Ascending aorta (tissue), 2 donors: ENCODE results near the gene ARAP3. TPM values are rescaled to one million over a fixed set of nuclear protein-coding genes. Genes with fewer than 3 reads are reported as not detected.

Experiments
- DNase-seq, 2 donors: peaks; one replicate each; pipeline ENCODE4 v3.0.0-alpha.2; 2019; ENCODE audit warnings: low spot score in 2 of 2
- H3K27ac ChIP-seq, 2 donors: fragments of 200-600 bp; sonication (generic); one replicate each; pipeline ENCODE4 v1.5.1; 2016 to 2017; ENCODE audit warnings: mild to moderate bottlenecking in 1 of 2
- H3K27me3 ChIP-seq: fragments of 200-600 bp; sonication (generic); one replicate; pipeline ENCODE4 v1.5.1; 2017
- H3K36me3 ChIP-seq, 2 donors: fragments of 200-600 bp; sonication (generic); one replicate each; pipeline ENCODE4 v1.5.1; 2016
- H3K4me1 ChIP-seq, 2 donors: fragments of 200-600 bp; sonication (generic); one replicate each; pipeline ENCODE4 v1.5.1; 2016 to 2017; ENCODE audit warnings: mild to moderate bottlenecking in 1 of 2
- H3K4me3 ChIP-seq, 2 donors: fragments of 200-600 bp; sonication (generic); one replicate each; pipeline ENCODE4 v1.5.1; 2016 to 2017; ENCODE audit warnings: mild to moderate bottlenecking in 1 of 2
- H3K9me3 ChIP-seq, 2 donors: fragments of 200-600 bp; sonication (generic); one replicate each; pipeline ENCODE4 v1.5.1; 2016
- intact Hi-C: fragments of 100-400 bp; cut with DNase I; formaldehyde crosslinking; loops from one replicate; pipeline ENCODE4 v1.15.1; 2023
- total RNA-seq: library from RNA; depleted of rRNA; stranded (reverse); fragments of >200 nt; gene quantifications from one replicate; pipeline ENCODE4 v1.1.0, GENCODE V29; 2016
- TF ChIP-seq, protein P1 (sequence below), 3 experiments: fragments of 200-600 bp in 2 of 3; fragments of 450-650 bp in 1 of 3; sonication (generic) in 2 of 3; IDR thresholded peaks; one replicate each; pipeline ENCODE4 v1.5.1; 2016 to 2019; ENCODE audit warnings: antibody characterized with exemption in 3 of 3, mild to moderate bottlenecking in 1 of 3, moderate library complexity in 1 of 3

Gene ARAP3
- total RNA-seq, 1 donor from 2014 or later = 55.5 TPM

DNA sequence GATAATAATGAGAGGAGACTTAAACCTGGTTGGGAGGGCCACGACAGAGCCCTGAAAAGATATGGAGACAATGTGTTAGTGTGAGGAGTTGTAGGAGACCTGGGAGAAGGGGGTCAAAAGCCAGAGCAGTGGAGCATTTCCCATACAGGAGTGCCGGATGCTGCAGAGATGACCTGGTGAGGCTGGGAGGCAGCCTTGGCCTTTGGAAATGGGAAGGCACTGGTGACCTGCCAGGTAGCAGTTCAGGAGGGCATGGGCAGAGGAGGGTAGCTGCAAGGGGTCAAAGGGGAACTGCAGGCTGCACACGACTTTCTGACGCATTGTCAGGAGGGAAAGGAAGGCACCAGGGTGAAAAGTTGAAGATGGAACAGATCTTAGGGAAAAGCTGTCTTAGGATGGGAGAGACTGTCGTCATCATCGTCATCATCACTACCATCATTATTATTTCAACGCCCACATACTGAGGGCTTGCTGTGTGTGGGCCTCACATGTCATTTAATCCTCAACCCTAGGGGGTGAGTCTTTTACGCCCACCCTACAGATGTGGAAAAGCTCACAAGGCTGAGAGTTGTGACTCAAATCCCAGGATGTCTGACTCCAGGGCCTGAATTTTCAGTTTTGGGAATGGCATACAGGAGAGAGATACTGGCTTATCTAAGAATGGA, 13.3 kb downstream of the ARAP3 start:
- H3K36me3 ChIP-seq = peaks cover 5 to 18% of the 10 kb centered on the region in 2 donors
- H3K4me1 ChIP-seq = no peaks in the 10 kb centered on the region
- H3K4me3 ChIP-seq = no peak overlapping the region
- TF ChIP-seq, protein P1, sequence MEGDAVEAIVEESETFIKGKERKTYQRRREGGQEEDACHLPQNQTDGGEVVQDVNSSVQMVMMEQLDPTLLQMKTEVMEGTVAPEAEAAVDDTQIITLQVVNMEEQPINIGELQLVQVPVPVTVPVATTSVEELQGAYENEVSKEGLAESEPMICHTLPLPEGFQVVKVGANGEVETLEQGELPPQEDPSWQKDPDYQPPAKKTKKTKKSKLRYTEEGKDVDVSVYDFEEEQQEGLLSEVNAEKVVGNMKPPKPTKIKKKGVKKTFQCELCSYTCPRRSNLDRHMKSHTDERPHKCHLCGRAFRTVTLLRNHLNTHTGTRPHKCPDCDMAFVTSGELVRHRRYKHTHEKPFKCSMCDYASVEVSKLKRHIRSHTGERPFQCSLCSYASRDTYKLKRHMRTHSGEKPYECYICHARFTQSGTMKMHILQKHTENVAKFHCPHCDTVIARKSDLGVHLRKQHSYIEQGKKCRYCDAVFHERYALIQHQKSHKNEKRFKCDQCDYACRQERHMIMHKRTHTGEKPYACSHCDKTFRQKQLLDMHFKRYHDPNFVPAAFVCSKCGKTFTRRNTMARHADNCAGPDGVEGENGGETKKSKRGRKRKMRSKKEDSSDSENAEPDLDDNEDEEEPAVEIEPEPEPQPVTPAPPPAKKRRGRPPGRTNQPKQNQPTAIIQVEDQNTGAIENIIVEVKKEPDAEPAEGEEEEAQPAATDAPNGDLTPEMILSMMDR (IDR thresholded peaks at IDR 0.05) = no peak
- H3K27ac ChIP-seq = no peak overlapping the region
- no peaks in the 10 kb centered on the region for H3K27me3 ChIP-seq
- no peak for DNase-seq
- H3K9me3 ChIP-seq = no peaks in the 10 kb centered on the region
- intact Hi-C loops = no loop called here

DNA sequence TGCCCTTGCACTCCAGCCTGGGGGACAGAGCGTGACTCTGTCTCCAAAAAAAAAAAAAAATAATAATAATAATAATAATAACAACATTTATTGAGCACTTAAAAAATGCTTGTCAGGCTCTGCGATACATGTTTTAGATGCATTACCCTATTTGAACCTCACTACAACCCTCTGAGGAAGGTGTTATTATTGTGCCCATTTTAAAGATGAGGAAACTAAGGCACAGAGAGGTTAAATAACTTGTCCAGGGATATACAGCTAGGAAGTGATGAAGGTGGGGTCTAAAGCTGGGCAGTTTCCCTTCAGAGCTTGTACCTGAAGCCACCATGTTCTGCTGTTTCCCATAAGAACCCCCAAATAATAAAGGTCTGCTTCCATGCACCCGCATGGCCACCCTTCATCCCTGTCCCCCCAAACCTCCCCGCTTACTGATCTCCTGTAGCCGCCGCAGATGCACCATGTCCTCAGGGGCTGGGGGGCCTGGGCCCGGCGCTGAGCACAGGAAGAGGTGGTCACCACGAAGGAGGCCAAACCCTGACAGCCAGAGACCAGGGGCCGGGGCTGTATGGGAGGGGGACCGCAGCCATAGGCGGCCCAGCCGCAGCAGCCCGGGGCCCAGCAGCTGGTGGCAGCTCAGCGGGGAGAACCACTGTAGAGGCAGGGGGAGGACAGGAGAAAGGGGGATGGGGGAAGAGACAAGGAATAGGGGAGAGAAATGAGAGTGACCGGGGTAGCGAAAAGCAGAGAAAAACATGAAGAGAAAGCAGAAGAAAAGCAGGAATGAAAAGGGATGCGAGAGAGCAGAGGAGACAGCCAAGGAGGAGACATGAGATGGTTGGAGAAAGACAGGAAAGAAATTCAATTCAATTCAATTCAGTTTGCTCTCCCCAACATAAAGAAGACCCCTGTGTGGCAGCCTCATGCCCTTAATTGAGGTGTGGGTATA, 15.8 kb downstream of the ARAP3 start:
- H3K36me3 ChIP-seq = peaks cover 0 to 10% of the 10 kb centered on the region in 2 donors
- H3K27me3 ChIP-seq = no peaks in the 10 kb centered on the region
- intact Hi-C loops = no loop called here
- H3K4me3 ChIP-seq = no peak overlapping the region
- DNase-seq = no peak
- no peaks in the 10 kb centered on the region for H3K4me1 ChIP-seq
- H3K9me3 ChIP-seq = no peaks in the 10 kb centered on the region
- H3K27ac ChIP-seq = no peak overlapping the region
- TF ChIP-seq, protein P1 (IDR thresholded peaks at IDR 0.05) = no peak

DNA sequence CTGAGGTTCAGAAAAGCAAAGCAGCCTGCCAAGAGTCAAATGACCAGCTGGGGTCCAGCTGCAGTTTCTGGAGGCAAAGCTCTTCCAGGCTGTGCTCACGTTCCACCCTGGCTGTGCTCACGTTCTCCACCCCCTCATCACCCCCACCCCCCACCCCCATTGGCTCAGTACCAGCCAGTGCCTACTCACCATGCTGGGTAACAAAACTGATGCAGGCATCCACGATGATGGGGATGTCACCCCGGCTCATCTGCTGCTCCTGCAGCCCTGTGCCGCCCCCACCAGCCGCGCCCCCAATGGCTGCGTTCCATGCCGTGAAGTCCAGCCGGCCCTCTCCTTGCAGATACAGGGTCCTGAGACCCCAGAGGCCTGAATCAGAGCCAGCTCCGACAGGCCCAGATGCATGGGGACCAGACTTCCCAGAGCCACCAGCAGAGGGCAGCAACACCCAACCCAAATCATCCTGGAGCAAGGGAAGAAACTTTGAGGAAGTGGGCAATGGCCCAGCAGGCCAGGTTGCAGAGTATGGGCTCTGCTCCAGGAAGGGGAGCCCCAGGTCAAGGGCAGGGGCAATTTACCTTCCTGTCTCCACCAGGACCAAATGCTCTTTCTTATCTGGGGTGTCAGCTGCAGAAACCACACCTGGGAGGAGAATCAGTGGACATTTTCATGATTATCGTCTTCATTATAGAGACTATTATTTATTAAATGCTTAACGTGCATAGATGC, 17.1 kb downstream of the ARAP3 start:
- Histone ChIP-seq H3K27me3 (no peaks in the 10 kb centered on the region), H3K36me3 (peaks cover 0 to 10% of the 10 kb centered on the region in 2 donors), H3K4me3 (no peak overlapping the region), H3K27ac (no peak overlapping the region), H3K4me1 (no peaks in the 10 kb centered on the region), H3K9me3 (no peaks in the 10 kb centered on the region)
- peak in 1 of 2 donors; percentile 86 for DNase-seq
- TF ChIP-seq, protein P1 (IDR thresholded peaks at IDR 0.05) = peak; percentile 75 to 92 (median 87)
- intact Hi-C loops = no loop called here

DNA sequence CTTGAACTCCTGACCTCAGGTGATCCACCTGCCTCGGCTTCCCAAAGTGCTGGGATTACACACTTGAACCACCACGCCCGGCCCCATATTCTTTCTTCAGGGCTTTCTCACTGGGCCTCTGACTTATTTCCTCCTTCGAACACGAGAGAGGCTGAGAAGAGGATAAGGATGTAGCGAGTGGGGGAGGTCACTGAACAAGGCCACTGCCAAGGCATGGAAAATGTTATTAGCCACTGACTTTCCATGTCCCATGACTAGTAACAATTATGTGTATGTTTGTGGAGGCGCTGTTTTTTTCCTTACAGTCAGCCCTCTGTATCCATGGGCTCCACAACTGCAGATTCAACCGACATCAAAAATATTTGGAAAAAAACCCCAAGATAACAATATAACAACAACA, 18.5 kb downstream of the ARAP3 start:
- Histone ChIP-seq H3K4me1 (no peaks in the 10 kb centered on the region), H3K9me3 (no peaks in the 10 kb centered on the region), H3K27ac (no peak overlapping the region), H3K36me3 (peaks cover 0 to 7% of the 10 kb centered on the region in 2 donors), H3K27me3 (no peaks in the 10 kb centered on the region), H3K4me3 (no peak overlapping the region)
- TF ChIP-seq, protein P1 (IDR thresholded peaks at IDR 0.05) = no peak
- no peak for DNase-seq
- intact Hi-C loops = no loop called here

DNA sequence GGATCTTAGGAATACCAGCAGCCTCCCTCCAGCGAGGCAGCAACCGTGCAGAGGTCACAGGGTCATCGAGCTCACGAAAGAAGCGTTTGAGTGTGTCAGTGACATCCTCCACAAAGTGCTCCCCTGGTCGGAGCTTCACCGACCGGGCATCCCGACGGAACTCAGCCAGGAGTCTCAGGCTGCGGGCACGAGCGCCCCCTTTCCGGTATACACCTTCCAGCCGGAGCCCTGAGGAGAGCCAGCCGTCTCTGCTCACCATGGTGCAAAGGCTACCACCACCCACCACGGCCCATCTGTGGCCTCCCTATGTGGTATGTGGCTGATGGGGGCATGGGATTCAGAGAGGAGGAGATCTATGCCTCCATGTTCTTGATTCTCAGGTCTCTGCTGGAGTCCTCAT, 20.0 kb downstream of the ARAP3 start:
- DNase-seq = no peak
- no peaks in the 10 kb centered on the region for H3K27me3 ChIP-seq
- TF ChIP-seq, protein P1 (IDR thresholded peaks at IDR 0.05) = no peak
- H3K4me3 ChIP-seq = no peak overlapping the region
- H3K9me3 ChIP-seq = no peaks in the 10 kb centered on the region
- no peaks in the 10 kb centered on the region for H3K4me1 ChIP-seq
- peaks cover 2 to 13% of the 10 kb centered on the region in 2 donors for H3K36me3 ChIP-seq
- intact Hi-C loops = no loop called here
- no peak overlapping the region for H3K27ac ChIP-seq
